IPS DF 19.7 (cell line): ENCODE data around the gene ATG2A.
A peak's percentile ranks its signal among the peaks of the same experiment; 100 is the strongest.

Experiments used
- DNase-seq: peaks from one replicate; pipeline ENCODE4 v3.0.0-alpha.2; 2013; ENCODE audit warnings: low read depth, low spot score

Gene ATG2A

DNA sequence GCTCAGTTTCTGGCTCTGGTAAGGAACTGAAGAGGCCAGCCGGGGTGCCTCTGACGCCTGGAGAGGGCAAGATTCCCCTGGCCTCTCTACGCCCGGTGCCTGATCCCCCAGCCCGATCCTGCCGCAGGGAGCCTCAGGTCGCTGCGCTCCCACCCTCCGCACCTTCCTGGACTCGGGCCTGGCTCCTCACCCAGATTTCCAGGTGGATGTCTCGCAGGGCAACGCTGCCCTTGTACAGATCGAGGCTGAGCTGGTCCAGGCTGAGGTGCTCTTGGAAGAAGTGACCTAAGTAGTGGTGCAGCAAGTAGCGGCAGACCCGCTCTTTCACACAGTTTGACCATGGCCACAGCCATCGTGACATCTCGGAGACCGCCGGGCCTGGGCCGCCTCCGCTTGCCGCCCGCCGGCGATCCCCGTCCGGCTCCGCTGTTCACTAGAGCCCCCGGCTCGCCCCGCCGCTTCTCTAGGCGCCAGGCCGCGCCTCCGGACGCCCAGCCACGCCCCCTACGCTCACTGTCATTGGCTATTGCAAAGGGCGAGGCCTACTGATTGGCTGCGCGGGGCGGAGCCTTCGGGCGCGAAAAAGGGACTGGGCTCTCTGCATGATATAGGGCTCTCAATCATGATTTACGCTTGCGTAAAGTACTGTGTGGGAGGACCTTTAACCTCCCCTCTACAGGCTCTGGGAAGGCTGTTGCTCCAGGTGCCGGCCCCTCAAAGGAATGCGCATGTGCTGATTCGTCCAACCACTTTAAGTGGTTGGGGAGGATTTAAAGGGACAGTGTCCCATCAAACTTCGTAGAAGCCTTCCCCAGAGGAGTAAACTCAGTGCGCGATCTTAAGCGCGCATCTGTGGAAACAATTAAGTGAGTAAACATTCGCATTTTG is at the start of gene ATG2A:
TSS of gene ATG2A (minus strand) at position 435 of the 888 bp plus-strand sequence. CDS start at position 361, 74 bp downstream.
- DNase-seq = peak; percentile 99

GRCh38 chr11:64963072-64963631 is 46.1 kb upstream of the ATG2A start:
- no peak for DNase-seq

- no peak for DNase-seq
Observed at GRCh38 chr11:64960719-64961118, 43.7 kb upstream of the ATG2A start.

DNA sequence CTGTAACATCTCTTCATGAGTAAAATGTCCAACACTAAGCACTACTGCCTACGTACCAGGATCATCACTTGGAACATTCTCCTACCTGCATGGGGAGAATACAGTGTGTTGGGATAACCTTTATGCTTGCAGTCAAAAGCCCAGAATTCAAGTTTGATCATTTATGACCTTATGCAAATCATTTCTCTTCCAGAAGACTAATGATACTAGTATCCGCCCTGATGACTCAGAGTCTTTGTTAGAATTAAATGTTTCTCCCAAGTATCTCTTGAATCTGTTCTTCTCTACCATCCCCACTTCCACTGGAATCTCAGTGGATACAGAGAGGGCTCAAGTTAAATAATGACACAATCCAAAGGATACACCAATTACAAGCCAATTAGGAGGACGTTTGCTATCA is 42.5 kb upstream of the ATG2A start:
- DNase-seq = no peak

DNA sequence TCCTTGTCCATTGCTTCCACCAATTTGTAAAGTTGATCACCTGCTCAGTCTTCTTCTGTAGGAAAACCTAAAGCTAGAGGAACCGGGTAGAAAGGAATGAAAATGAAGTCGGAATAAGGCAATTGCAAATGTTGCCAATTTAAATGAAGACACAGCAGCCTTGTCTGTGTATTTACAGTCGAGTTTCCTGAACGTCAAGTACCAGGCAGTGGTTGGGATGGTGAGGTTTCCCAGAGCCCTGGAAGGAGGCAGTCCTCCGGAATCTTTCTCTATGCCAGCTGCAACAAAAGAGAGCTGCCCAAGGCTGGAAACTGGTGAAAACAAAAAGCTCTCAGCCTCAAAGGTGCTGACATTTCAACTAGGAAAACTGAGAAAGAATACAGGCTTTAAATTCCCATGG is 37.2 kb upstream of the ATG2A start:
- no peak for DNase-seq

- no peak for DNase-seq
Observed at GRCh38 chr11:64951529-64951928, 34.5 kb upstream of the ATG2A start.

GRCh38 chr11:64947208-64947814 is 30.3 kb upstream of the ATG2A start:
- no peak for DNase-seq

DNA sequence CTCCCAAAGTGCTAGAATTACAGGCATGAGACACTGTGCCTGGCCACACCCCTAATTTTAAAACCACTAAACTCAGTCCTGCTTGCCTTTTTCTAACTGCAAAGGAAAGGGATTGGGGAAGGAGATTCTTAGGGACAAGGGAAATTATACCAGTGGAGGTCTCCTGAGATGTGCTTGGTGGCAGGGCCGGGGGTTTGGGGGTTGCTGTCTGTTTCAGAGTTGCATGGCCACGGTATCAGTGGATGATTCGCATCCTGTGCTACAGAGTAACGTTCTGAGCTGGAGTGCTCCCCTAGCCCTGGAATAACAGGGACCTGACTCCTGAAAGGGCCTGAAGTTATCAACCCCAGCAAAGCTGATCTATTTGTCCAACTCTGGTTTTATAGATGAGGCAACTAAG is 19.5 kb upstream of the ATG2A start:
- DNase-seq = no peak

DNA sequence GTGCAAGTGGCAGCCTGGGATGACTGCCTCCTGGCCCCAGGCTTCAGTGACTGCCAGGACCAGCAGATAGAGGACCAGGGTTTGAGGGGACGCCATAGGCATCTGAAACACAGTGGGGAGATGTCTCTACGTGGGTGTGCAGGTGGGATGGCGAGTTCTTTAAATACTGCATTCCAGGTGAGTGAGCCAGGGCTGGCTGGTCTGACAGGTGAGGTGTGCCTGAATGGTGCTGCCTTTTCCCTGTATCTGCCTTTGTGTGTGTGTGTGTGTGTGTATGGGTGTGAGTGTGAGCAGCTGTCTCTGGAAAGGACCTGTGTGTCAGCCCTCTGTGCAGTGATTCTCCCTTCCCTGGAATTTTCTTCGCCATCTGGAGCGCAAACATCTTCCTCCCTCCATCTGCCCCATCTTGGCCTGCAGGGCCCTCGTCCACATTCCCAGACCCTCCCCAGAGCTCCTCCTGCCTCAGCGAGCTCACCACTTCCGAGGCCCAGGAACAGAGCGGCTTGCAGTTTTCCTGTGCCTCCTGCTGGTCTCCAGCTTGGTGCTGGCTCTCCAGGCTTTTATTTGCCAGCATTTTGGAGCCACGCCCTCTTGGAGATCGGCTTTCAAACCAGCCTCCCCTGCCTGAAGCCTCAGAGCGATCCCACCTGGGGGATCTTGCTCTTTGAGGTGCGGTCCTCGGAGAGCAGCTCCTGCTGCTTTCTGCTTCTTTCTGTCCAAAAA is 18.5 kb upstream of the ATG2A start, which contains the start of gene GPHA2:
TSS of gene GPHA2 (minus strand) at position 535 of the 723 bp plus-strand sequence. CDS start at position 102, 433 bp downstream.
- DNase-seq = peak; percentile 70

DNA sequence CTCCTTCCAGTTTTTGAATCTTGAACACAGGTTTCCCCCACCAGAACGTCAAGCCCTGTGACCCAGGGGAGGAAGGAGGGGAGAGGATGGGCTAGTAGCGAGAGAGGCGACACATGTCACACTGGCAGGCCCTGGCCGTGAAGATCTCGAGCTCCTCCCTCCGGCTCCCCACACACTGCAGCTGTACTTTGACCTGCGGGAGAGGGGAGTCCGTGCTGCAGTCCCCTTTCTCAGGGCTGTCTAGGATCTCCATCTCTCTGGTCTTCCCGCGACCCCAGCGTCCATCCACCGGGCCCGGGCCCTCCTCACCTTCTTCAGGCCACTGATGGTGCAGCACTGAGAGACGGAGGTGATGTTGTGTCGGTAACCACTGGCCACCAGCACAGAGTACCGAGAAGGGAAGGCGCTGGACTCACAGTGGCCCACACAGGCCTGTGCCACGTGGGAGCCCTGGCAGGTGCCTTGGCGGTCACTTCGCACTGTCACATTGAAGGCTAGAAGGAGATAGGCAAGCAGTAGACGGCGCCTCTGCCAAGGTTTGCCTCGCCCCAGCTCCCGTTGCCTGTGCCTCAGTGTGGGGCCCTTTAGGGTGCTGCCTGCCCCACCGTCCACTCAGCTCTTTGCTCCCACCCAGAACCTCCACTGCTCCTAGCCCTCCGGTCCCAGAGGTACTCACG is 17.8 kb upstream of the ATG2A start:
- DNase-seq = no peak

- no peak for DNase-seq
Observed at GRCh38 chr11:64933935-64934681, 17.1 kb upstream of the ATG2A start.

DNA sequence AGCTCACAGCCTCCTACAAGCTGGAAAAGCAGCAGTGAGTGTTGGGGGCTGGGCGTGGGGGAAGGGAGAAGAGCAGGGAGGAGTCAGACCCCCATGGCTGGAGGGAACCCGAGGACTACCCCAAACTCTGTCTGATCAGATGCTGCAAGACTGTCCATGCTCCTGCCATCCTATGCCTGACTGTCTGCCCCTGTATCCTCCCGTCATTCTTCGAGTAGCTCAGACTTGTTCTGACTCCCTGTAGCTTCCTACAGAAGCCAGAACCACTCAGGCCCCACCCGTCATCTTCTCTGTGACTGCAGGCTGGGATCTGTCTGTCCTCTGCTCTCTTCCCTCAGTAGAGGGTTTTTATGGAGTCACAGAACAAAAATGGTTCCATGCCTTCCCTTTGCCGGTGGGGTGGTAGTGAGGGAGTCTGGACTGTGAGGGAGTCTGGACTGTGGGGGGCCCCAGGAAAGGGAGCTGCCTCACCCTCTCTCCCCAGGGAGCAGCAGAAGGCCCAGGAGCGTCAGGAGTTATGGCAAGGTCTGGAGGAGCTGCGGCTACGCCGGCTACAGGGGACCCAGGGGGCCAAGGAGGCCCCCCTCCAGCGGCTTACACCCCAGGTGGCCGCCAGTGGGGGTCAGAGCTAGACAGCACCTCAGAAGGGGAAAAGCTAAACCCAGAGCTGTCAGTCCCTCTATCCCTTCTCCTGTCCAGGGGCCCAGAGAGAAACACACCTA is 16.4 kb upstream of the ATG2A start:
- no peak for DNase-seq

- no peak for DNase-seq
Observed at GRCh38 chr11:64932324-64932723, 15.3 kb upstream of the ATG2A start.

- no peak for DNase-seq
Observed at GRCh38 chr11:64931290-64931689, 14.3 kb upstream of the ATG2A start.

- no peak for DNase-seq
Observed at GRCh38 chr11:64930340-64930739, 13.3 kb upstream of the ATG2A start.

GRCh38 chr11:64929625-64930024 is 12.6 kb upstream of the ATG2A start:
- no peak for DNase-seq

DNA sequence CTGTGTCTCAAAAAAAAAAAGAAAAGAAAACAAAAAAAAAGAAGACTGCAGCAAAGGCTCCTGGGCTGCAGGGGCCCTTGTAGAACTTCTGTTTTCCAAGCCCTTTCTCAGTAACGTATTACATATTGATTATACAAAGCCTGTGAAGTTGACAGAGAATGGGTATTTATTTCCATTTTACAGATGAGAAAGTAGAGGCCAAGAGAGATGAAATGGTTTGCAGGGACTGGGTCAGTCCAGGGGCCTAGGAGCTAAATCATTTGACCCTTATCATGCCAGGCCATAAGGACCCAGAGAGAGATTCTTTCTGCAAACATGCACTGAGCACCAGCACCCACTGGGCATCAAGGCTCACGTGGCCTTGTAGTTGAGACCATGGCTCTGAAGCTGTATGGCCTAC is 11.9 kb upstream of the ATG2A start:
- DNase-seq = no peak

DNA sequence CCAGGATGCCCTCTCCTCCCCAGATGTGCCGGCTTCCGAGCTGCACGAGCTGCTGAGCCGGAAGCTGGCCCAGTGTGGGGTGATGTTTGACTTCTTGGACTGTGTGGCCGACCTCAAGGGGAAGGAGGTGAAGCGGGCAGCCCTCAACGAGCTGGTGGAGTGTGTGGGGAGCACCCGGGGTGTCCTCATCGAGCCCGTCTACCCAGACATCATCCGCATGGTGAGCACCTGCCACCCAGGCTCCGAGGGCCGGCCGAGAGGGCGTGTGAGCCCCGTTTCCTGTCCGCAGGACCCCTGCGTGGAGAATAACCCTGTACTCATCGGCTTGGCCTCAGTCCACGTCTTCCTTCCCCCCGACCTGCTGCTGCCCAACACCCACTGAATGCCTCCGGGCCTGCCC is 9.7 kb upstream of the ATG2A start:
- no peak for DNase-seq

DNA sequence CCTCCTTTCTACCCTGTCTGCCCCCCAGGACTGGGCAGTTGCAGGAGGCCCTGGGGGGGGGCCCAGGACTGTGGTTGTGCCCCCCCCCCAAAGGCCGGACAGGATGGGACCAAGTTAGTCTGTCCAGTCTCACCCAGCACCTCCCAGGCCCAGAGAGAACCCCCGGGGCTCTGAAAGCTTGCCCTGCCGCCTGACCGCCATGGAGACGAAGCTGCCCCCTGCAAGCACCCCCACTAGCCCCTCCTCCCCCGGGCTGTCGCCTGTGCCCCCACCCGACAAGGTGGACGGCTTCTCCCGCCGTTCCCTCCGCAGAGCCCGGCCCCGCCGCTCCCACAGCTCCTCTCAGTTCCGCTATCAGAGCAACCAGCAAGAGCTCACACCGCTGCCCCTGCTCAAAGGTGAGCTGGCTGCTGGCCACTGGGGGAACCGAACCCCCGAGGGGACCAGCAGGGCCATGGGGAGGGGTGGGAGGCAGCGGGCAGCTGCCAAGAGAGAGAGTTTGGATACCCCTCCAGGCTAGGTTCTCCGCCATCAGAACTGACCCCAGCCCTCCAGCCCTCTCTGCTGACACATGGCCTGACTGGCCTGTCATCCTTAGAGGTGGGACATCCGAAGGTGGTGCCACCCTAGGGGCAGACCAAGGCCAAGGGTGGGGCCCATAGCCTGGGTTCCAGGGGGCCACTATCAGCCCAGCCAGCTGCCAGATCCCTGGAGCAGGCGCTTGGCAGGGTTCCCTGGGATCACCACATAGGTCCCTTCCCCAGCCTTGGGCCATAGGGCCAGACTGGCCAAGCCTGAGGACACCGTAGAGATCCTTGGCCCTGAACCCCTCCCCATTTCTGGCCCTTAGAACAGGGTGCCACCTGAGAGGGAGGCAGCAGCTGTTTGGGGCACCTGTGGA is 8.8 kb upstream of the ATG2A start:
- no peak for DNase-seq
